NCI-H146 treated with DMSO at 0.1 percent for 48 hours (cell line): ENCODE results near the gene ALKBH5.

Experiments used
- DNase-seq: peaks from one replicate; lab custom pipeline; 2025; ENCODE audit not compliant: unreplicated experiment; lab: John Stamatoyannopoulos, UW

The ALKBH5 gene

GRCh38 chr17:18184143-18185031 is 759 bp downstream of the ALKBH5 start:
- no peak for DNase-seq

- DNase-seq: no peak
These were observed 1.8 kb downstream of the ALKBH5 start for GRCh38 chr17:18185391-18185790.

- DNase-seq: no peak
These were observed 2.4 kb downstream of the ALKBH5 start for GRCh38 chr17:18185832-18186626.

- DNase-seq: no peak
These were observed 3.0 kb downstream of the ALKBH5 start for GRCh38 chr17:18186627-18186982.

- no peak for DNase-seq
These were observed 3.6 kb downstream of the ALKBH5 start for GRCh38 chr17:18187226-18187625.

GRCh38 chr17:18187821-18188761 is 4.5 kb downstream of the ALKBH5 start:
- DNase-seq: no peak

GRCh38 chr17:18190628-18191235 is 7.1 kb downstream of the ALKBH5 start:
- no peak for DNase-seq

- DNase-seq: no peak
These were observed 7.6 kb downstream of the ALKBH5 start for GRCh38 chr17:18191236-18191667.

- no peak for DNase-seq
These were observed 8.3 kb downstream of the ALKBH5 start for GRCh38 chr17:18191967-18192366.

- no peak for DNase-seq
These were observed 10.8 kb downstream of the ALKBH5 start for GRCh38 chr17:18194394-18194793.

- DNase-seq: no peak
These were observed 11.2 kb downstream of the ALKBH5 start for GRCh38 chr17:18194804-18195203.

GRCh38 chr17:18195246-18195645 is 11.6 kb downstream of the ALKBH5 start:
- no peak for DNase-seq

- DNase-seq: no peak
These were observed 14.0 kb downstream of the ALKBH5 start for GRCh38 chr17:18197535-18198194.

GRCh38 chr17:18198530-18198929 is 14.9 kb downstream of the ALKBH5 start:
- no peak for DNase-seq

- no peak for DNase-seq
These were observed 17.5 kb downstream of the ALKBH5 start for GRCh38 chr17:18201108-18201507.

- no peak for DNase-seq
These were observed 19.7 kb downstream of the ALKBH5 start for GRCh38 chr17:18203308-18203707.

- no peak for DNase-seq
These were observed 22.2 kb downstream of the ALKBH5 start for GRCh38 chr17:18205861-18206260.

GRCh38 chr17:18206962-18207361 is 23.3 kb downstream of the ALKBH5 start:
- DNase-seq: no peak

- no peak for DNase-seq
These were observed 24.5 kb downstream of the ALKBH5 start for GRCh38 chr17:18208092-18208491.

- DNase-seq: no peak
These were observed 30.1 kb downstream of the ALKBH5 start for GRCh38 chr17:18213666-18214270.
